HepG2 (cell line): Measurements from ENCODE around the gene RNF183. TPM values are rescaled to one million over a fixed set of nuclear protein-coding genes. Genes with fewer than 3 reads are reported as not detected.
A peak's percentile ranks its signal among the peaks of the same experiment; 100 is the strongest.

Experiments
- ATAC-seq: fragments of 200-7000 bp; cut with Tn5 transposase; 3 replicates; pipeline ENCODE4 v1.9.1; 2020; ENCODE audit warnings: mild to moderate bottlenecking, moderate library complexity
- BruUV-seq: library from RNA; stranded (reverse); fragments of 400-500 nt; replicated peaks from 2 replicates; lab custom pipeline; 2021; lab: Mats Ljungman, UMichigan
- CTCF ChIA-PET: fragments of 300-600 bp; formaldehyde crosslinking; extraction: SDS; loops from one replicate; lab custom pipeline; 2021; ENCODE audit warnings: low total read pairs, inconsistent platforms, low intra/inter-chr PET ratio; lab: Yijun Ruan, JAX
- POLR2A ChIA-PET: fragments of 350-600 bp; sonication (Branson Sonifier 250); formaldehyde crosslinking; loops from one replicate; lab custom pipeline; 2020; ENCODE audit warnings: antibody characterized with exemption, inconsistent platforms; lab: Yijun Ruan, JAX
- DNase-seq: peaks from one replicate; pipeline ENCODE4 v3.0.0-alpha.2; 2015; ENCODE audit warnings: low spot score
- FAIRE-seq: peaks from 3 replicates; lab custom pipeline; 2011; peaks lifted over from hg19 to GRCh38; lab: Jason Lieb, UNC
- H2AFZ ChIP-seq: one replicate; pipeline ENCODE4 v1.6.1; 2011; ENCODE audit warnings: low read length, inconsistent platforms
- H3K27ac ChIP-seq: fragments of 300-600 bp; 3 replicates; pipeline ENCODE4 v1.8.0; 2011; ENCODE audit warnings: mixed run types, mild to moderate bottlenecking, mixed read lengths, low read length, inconsistent platforms; ENCODE audit not compliant: insufficient read depth; ENCODE audit errors: extremely low read length
- H3K27me3 ChIP-seq, 2 experiments: fragments of 200-600 bp in 1 of 2; 2 replicates in 1 of 2; 3 replicates in 1 of 2; pipeline versions ENCODE4 v1.6.0 to v1.8.0; 2011; ENCODE audit warnings: low read length in 2 of 2, mild to moderate bottlenecking in 2 of 2, moderate library complexity in 2 of 2, inconsistent platforms in 1 of 2; ENCODE audit not compliant: insufficient read depth in 2 of 2, control insufficient read depth in 1 of 2
- H3K36me3 ChIP-seq, 2 experiments: fragments of 200-600 bp in 1 of 2; replicated peaks in 1 of 2; 2 replicates in 1 of 2; 3 replicates in 1 of 2; pipeline versions ENCODE4 v1.5.1 to v1.8.0; 2011; ENCODE audit warnings: low read length in 2 of 2, inconsistent platforms in 1 of 2; ENCODE audit not compliant: insufficient read depth in 2 of 2, control insufficient read depth in 1 of 2
- H3K4me1 ChIP-seq: 2 replicates; pipeline ENCODE4 v1.5.1; 2012; ENCODE audit warnings: low read length, inconsistent platforms; ENCODE audit not compliant: insufficient read depth
- H3K4me2 ChIP-seq: 2 replicates; pipeline ENCODE4 v1.6.0; 2011; ENCODE audit warnings: low read depth, low read length, inconsistent platforms
- H3K4me3 ChIP-seq, 3 experiments: fragments of 200-600 bp in 1 of 3; sonication (generic), shearing (Covaris generic) in 1 of 3; replicated peaks in 1 of 3; 2 replicates each; pipeline ENCODE4 v1.5.1; 2011 to 2016; ENCODE audit warnings: low read length in 3 of 3, inconsistent platforms in 2 of 3, low read depth in 2 of 3, mild to moderate bottlenecking in 2 of 3, control low read depth in 1 of 3, mixed read lengths in 1 of 3; ENCODE audit not compliant: insufficient read depth in 1 of 3
- H3K79me2 ChIP-seq: one replicate; pipeline ENCODE4 v1.6.1; 2011; ENCODE audit warnings: low read length, inconsistent platforms; ENCODE audit not compliant: insufficient read depth
- H3K9ac ChIP-seq: 2 replicates; pipeline ENCODE4 v1.6.0; 2011; ENCODE audit warnings: mild to moderate bottlenecking, low read depth, low read length, inconsistent platforms; ENCODE audit not compliant: insufficient read depth
- H3K9me3 ChIP-seq: 2 replicates; pipeline ENCODE4 v1.5.1; 2012; ENCODE audit warnings: mild to moderate bottlenecking, low read length
- H4K20me1 ChIP-seq: 2 replicates; pipeline ENCODE4 v1.6.0; 2011; ENCODE audit warnings: inconsistent platforms, mild to moderate bottlenecking, low read length, moderate library complexity; ENCODE audit not compliant: insufficient read depth
- ATF7 ChIP-seq, 2 experiments: fragments of 450-650 bp in 1 of 2; sonication (generic) in 1 of 2; formaldehyde crosslinking in 1 of 2; IDR thresholded peaks; 2 replicates each; pipeline versions ENCODE4 v1.4.0 to v1.6.1; 2016 to 2020; ENCODE audit warnings: antibody characterized with exemption in 1 of 2, mild to moderate bottlenecking in 1 of 2, missing genetic modification reagents in 1 of 2
- CHD4 ChIP-seq: fragments of 200-600 bp; sonication (generic); IDR thresholded peaks from 2 replicates; pipeline ENCODE4 v1.7.0; 2017; ENCODE audit warnings: mild to moderate bottlenecking, low read length, borderline replicate concordance
- ELF4 ChIP-seq: sonication (generic); formaldehyde crosslinking; IDR thresholded peaks from 2 replicates; pipeline ENCODE4 v1.5.0; 2020; ENCODE audit warnings: missing genetic modification reagents, mild to moderate bottlenecking, moderate library complexity, borderline replicate concordance
- ETV6 ChIP-seq: sonication (generic); formaldehyde crosslinking; conservative IDR thresholded peaks from 2 replicates; pipeline ENCODE4 v1.4.0; 2020; ENCODE audit warnings: missing genetic modification reagents
- FIP1L1 ChIP-seq: fragments of 200-400 bp; formaldehyde crosslinking; IDR thresholded peaks from 2 replicates; pipeline ENCODE4 v1.6.1; 2018; ENCODE audit warnings: low read depth, mild to moderate bottlenecking, low read length, moderate library complexity, borderline replicate concordance; ENCODE audit not compliant: insufficient read depth
- HCFC1 ChIP-seq: fragments of 150-350 bp; IDR thresholded peaks from 2 replicates; pipeline ENCODE4 v1.6.1; 2014; ENCODE audit warnings: low read depth, low read length
- MAFG ChIP-seq: sonication (generic); formaldehyde crosslinking; IDR thresholded peaks from 2 replicates; pipeline ENCODE4 v1.5.1; 2020; ENCODE audit warnings: mild to moderate bottlenecking, missing genetic modification reagents
- NONO ChIP-seq, 2 experiments: fragments of 450-650 bp in 1 of 2; sonication (generic) in 1 of 2; formaldehyde crosslinking in 1 of 2; IDR thresholded peaks in 1 of 2; conservative IDR thresholded peaks in 1 of 2; 2 replicates each; pipeline versions ENCODE4 v1.6.1 to v1.8.0; 2017 to 2022; ENCODE audit warnings: mild to moderate bottlenecking in 1 of 2, missing genetic modification reagents in 1 of 2, moderate library complexity in 1 of 2
- SRSF9 ChIP-seq: fragments of 200-400 bp; formaldehyde crosslinking; IDR thresholded peaks from 2 replicates; pipeline ENCODE4 v1.6.1; 2018; ENCODE audit warnings: borderline replicate concordance, mild to moderate bottlenecking, low read depth, low read length; ENCODE audit not compliant: insufficient read depth, poor library complexity, severe bottlenecking
- TP53 ChIP-seq: sonication (generic); formaldehyde crosslinking; conservative IDR thresholded peaks from 2 replicates; pipeline ENCODE4 v1.4.0; 2020; ENCODE audit warnings: missing genetic modification reagents
- ZNF33B ChIP-seq: sonication (generic); formaldehyde crosslinking; IDR thresholded peaks from 2 replicates; pipeline ENCODE4 v1.5.1; 2020; ENCODE audit warnings: mild to moderate bottlenecking, missing genetic modification reagents
- ZNF709 ChIP-seq: sonication (generic); formaldehyde crosslinking; IDR thresholded peaks from 2 replicates; pipeline ENCODE4 v1.5.0; 2020; ENCODE audit warnings: mild to moderate bottlenecking, missing genetic modification reagents
- WGBS: methylation state at CpG from one replicate; pipeline ENCODE4 v1.1.6; 2017; ENCODE audit warnings: low lambda C conversion rate; 5-methylcytosine and 5-hydroxymethylcytosine counted together
- in situ Hi-C: cut with HindIII; loops from 2 replicates; pipeline ENCODE4 v1.10.0; 2017; ENCODE audit warnings: low pct_unique_long_range_greater_than_20kb; ENCODE audit not compliant: extremely low pct_ligation_motif_present
- intact Hi-C: fragments of 100-400 bp; cut with micrococcal nuclease; formaldehyde crosslinking; loops from one replicate; pipeline ENCODE4 v1.10.0; 2022; ENCODE audit not compliant: unreplicated experiment
- polyA plus RNA-seq, 8 experiments: library from polyadenylated mRNA; depleted of rRNA in 3 of 8; stranded (reverse) in 7 of 8; unstranded in 1 of 8; fragments of >200 nt; fragmentation: Illumina TruSeq in 4 of 8; extraction: Trizol in 4 of 8; gene quantifications; 2 replicates each; pipeline versions ENCODE4 v1.2.1 to v1.2.3, GENCODE V29; 2011 to 2016; ENCODE audit warnings: low read depth in 4 of 8, missing spikeins in 1 of 8, mixed read lengths in 1 of 8; ENCODE audit not compliant: insufficient read depth in 1 of 8
- total RNA-seq, 5 experiments: library from RNA; depleted of rRNA; stranded (reverse); fragments of >200 nt; fragmentation: Illumina TruSeq; extraction: Trizol; gene quantifications; 2 replicates each; pipeline ENCODE4 v1.2.3, GENCODE V29; 2016; ENCODE audit warnings: low read depth in 1 of 5
- TF ChIP-seq, protein P1 (sequence below): sonication (generic); formaldehyde crosslinking; IDR thresholded peaks from 2 replicates; pipeline ENCODE4 v1.5.1; 2020; ENCODE audit warnings: mild to moderate bottlenecking, missing genetic modification reagents, moderate library complexity

The RNF183 gene
- total and polyA plus RNA-seq, 2 of the 13 experiments (the other 11 are each of a cell fraction or from before 2014, with no cell fraction given), result 0.13 to 6.5 TPM

DNA sequence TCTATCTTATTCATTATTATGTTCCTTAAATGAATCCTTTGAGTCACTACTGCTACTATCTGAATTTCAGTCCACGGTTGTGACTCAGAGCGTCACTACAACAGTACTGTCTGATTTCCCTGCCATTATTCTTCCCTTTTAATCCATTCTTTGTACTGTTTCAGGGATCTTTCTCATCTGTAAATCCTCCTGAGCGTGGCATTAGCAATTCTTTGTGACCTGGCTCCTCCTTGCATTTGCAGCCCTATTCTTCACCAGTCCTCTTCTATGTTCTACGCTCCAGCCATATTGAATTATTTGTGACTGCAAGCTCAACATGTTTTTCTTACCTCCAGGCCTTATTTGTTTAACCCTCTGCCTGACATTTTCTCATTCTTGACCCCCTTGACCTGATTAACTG is 21.8 kb downstream of the RNF183 start:
- intact Hi-C loops (no loop called here), in situ Hi-C loops (no loop called here)
- Histone ChIP-seq H3K4me1 (peaks cover 29% of the 10 kb centered on the region), H3K27me3 (no peaks in the 10 kb centered on the region; a peak in 1 of 5 replicates), H3K4me3 (no peak overlapping the region), H3K79me2 (peaks cover 16% of the 10 kb centered on the region), H3K9ac (no peak overlapping the region), H3K4me2 (no peak overlapping the region), H2AFZ (no peak overlapping the region), H4K20me1 (no peaks in the 10 kb centered on the region), H3K27ac (no peak overlapping the region), H3K9me3 (no peaks in the 10 kb centered on the region), H3K36me3 (peaks cover 26 to 68% of the 10 kb centered on the region in 2 experiments)
- TF ChIP-seq ETV6 (CRISPR knock-in tag), result no peak
- no peak for TF ChIP-seq ATF7 (IDR thresholded peaks at IDR 0.05)
- no peak for TF ChIP-seq ATF7 (CRISPR knock-in tag; IDR thresholded peaks at IDR 0.05)
- TF ChIP-seq ZNF709 (CRISPR knock-in tag), result no peak
- BruUV-seq, result no TSS peak
- ATAC-seq (no peak), FAIRE-seq (no peak), DNase-seq (no peak)
- ChIA-PET POLR2A (no interaction called here), CTCF (no interaction called here)
- 97% methylated on average over 4 of the region's 4 CpGs for WGBS

DNA sequence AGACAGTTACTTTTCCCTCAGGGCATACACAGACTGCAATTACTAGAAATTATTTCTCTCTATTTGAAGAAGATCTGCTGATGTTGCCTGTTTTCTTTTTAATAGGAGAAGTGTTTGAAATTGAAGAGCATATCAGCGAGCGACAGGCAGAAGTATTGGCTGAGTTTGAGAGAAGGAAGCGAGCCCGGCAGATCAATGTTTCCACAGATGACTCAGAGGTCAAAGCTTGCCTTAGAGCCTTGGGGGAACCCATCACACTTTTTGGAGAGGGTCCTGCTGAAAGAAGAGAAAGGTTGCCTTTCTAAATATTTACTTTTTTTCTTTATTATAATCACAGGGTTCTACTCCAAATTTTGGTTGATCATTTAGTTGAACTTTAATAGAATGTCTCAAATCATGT is 24.3 kb downstream of the RNF183 start:
- no TSS peak for BruUV-seq
- peaks cover 20 to 49% of the 10 kb centered on the region in 2 experiments for H3K36me3 ChIP-seq
- no peaks in the 10 kb centered on the region for H3K9me3 ChIP-seq
- ATAC-seq (no peak), FAIRE-seq (no peak), DNase-seq (no peak)
- in situ Hi-C loops, result no loop called here
- peak overlapping the region; percentile 34 for H3K27ac ChIP-seq
- no peaks in the 10 kb centered on the region; the same call in 1 of the 2 replicates for H4K20me1 ChIP-seq
- H3K4me1 ChIP-seq, result peaks cover 37% of the 10 kb centered on the region
- H3K79me2 ChIP-seq, result peaks cover 35% of the 10 kb centered on the region
- H3K27me3 ChIP-seq, result no peaks in the 10 kb centered on the region; a peak in 2 of 5 replicates
- ChIA-PET POLR2A (interaction anchor here (0.9 to 1.7 kb wide), 2 partner anchors 57 to 122 kb away, joined by 3 to 6 read pairs; partner anchors contain the start of genes ALAD and SLC31A1), CTCF (no interaction called here)
- intact Hi-C loops, result loop anchor here (10.0 kb wide), 2 partner anchors 126 to 376 kb away; partner anchors contain the start of gene ALAD
- H2AFZ ChIP-seq, result no peak overlapping the region
- 50% methylated on average over 4 of the region's 4 CpGs for WGBS
- H3K4me2 ChIP-seq, result peak overlapping the region; percentile 55
- H3K4me3 ChIP-seq, result no peak overlapping the region
- H3K9ac ChIP-seq, result no peak overlapping the region
- no peak for TF ChIP-seq ELF4
- TF ChIP-seq FIP1L1, result no peak
- TF ChIP-seq MAFG (CRISPR knock-in tag), result no peak
- TF ChIP-seq SRSF9, result no peak
- TF ChIP-seq NONO (IDR thresholded peaks at IDR 0.05), result no peak
- TF ChIP-seq NONO (CRISPR knock-in tag; conservative IDR thresholded peaks at IDR 0.05), result no peak
- no peak for TF ChIP-seq ZNF33B
- no peak for TF ChIP-seq HCFC1
- no peak for TF ChIP-seq CHD4
- no peak for TF ChIP-seq TP53 (CRISPR knock-in tag)
- TF ChIP-seq, protein P1, sequence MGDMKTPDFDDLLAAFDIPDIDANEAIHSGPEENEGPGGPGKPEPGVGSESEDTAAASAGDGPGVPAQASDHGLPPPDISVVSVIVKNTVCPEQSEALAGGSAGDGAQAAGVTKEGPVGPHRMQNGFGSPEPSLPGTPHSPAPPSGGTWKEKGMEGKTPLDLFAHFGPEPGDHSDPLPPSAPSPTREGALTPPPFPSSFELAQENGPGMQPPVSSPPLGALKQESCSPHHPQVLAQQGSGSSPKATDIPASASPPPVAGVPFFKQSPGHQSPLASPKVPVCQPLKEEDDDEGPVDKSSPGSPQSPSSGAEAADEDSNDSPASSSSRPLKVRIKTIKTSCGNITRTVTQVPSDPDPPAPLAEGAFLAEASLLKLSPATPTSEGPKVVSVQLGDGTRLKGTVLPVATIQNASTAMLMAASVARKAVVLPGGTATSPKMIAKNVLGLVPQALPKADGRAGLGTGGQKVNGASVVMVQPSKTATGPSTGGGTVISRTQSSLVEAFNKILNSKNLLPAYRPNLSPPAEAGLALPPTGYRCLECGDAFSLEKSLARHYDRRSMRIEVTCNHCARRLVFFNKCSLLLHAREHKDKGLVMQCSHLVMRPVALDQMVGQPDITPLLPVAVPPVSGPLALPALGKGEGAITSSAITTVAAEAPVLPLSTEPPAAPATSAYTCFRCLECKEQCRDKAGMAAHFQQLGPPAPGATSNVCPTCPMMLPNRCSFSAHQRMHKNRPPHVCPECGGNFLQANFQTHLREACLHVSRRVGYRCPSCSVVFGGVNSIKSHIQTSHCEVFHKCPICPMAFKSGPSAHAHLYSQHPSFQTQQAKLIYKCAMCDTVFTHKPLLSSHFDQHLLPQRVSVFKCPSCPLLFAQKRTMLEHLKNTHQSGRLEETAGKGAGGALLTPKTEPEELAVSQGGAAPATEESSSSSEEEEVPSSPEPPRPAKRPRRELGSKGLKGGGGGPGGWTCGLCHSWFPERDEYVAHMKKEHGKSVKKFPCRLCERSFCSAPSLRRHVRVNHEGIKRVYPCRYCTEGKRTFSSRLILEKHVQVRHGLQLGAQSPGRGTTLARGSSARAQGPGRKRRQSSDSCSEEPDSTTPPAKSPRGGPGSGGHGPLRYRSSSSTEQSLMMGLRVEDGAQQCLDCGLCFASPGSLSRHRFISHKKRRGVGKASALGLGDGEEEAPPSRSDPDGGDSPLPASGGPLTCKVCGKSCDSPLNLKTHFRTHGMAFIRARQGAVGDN (CRISPR knock-in tag), result no peak
